HG03342 (cell line): ENCODE data around the gene SORCS2.

Source experiments
- ATAC-seq: cut with Tn5 transposase; IDR thresholded peaks from one replicate; pipeline ENCODE4 v1.9.1; 2021; ENCODE audit warnings: mild to moderate bottlenecking, moderate library complexity; ENCODE audit not compliant: unreplicated experiment

The SORCS2 gene

GRCh38 chr4:7333801-7334421 is 141.6 kb downstream of the SORCS2 start:
- ATAC-seq, result no peak

GRCh38 chr4:7334521-7335275 is 142.4 kb downstream of the SORCS2 start:
- ATAC-seq, result no peak

GRCh38 chr4:7335344-7336066 is 143.2 kb downstream of the SORCS2 start:
- no peak for ATAC-seq

GRCh38 chr4:7336067-7336569 is 143.8 kb downstream of the SORCS2 start:
- no peak for ATAC-seq

- no peak for ATAC-seq
These were observed 144.4 kb downstream of the SORCS2 start for GRCh38 chr4:7336732-7337131.

- no peak for ATAC-seq
These were observed 145.1 kb downstream of the SORCS2 start for GRCh38 chr4:7337196-7338058.

- no peak for ATAC-seq
These were observed 145.7 kb downstream of the SORCS2 start for GRCh38 chr4:7338059-7338452.

GRCh38 chr4:7338876-7339623 is 146.7 kb downstream of the SORCS2 start:
- ATAC-seq, result no peak

GRCh38 chr4:7339751-7340552 is 147.6 kb downstream of the SORCS2 start:
- no peak for ATAC-seq

- no peak for ATAC-seq
These were observed 148.5 kb downstream of the SORCS2 start for GRCh38 chr4:7340553-7341433.

- ATAC-seq, result no peak
These were observed 149.3 kb downstream of the SORCS2 start for GRCh38 chr4:7341491-7342222.

GRCh38 chr4:7342223-7343080 is 150.1 kb downstream of the SORCS2 start:
- ATAC-seq, result no peak

GRCh38 chr4:7343081-7343655 is 150.8 kb downstream of the SORCS2 start:
- no peak for ATAC-seq

GRCh38 chr4:7343950-7344349 is 151.6 kb downstream of the SORCS2 start:
- ATAC-seq, result no peak

- no peak for ATAC-seq
These were observed 152.4 kb downstream of the SORCS2 start for GRCh38 chr4:7344636-7345155.

- no peak for ATAC-seq
These were observed 155.6 kb downstream of the SORCS2 start for GRCh38 chr4:7347981-7348380.
